GM23338 (cell line): Measurements from ENCODE around the gene PLA2G10. TPM values are rescaled to one million over a fixed set of nuclear protein-coding genes. Genes with fewer than 3 reads are reported as not detected.
"Not testable (repeated sequence)": the region's sequence is repeated elsewhere in the genome, so short reads cannot be mapped to it uniquely, and the experiment has no call there.

ENCODE experiments used
- ATAC-seq: fragments of 200-7000 bp; cut with Tn5 transposase; 3 replicates; pipeline ENCODE4 v1.9.1; 2020
- DNase-seq: peaks from one replicate; pipeline ENCODE4 v3.0.0-alpha.2; 2015; ENCODE audit warnings: low spot score
- H2AFZ ChIP-seq: fragments of 200-600 bp; sonication (generic); 2 replicates; pipeline ENCODE4 v1.8.0; 2016; ENCODE audit warnings: antibody characterized with exemption, mild to moderate bottlenecking, moderate library complexity
- H3F3A ChIP-seq: fragments of 200-600 bp; sonication (generic); replicated peaks from 2 replicates; pipeline ENCODE4 v1.8.0; 2017; ENCODE audit warnings: antibody characterized with exemption, mixed run types, low read depth
- H3K27ac ChIP-seq: fragments of 200-600 bp; sonication (generic); 2 replicates; pipeline ENCODE4 v1.6.1; 2016; ENCODE audit warnings: low read depth
- H3K27me3 ChIP-seq: fragments of 200-600 bp; sonication (generic); 2 replicates; pipeline ENCODE4 v1.8.0; 2016; ENCODE audit warnings: mild to moderate bottlenecking, mixed run types, moderate library complexity; ENCODE audit not compliant: insufficient read depth
- H3K36me3 ChIP-seq: fragments of 200-600 bp; sonication (generic); 2 replicates; pipeline ENCODE4 v1.8.0; 2016; ENCODE audit warnings: mild to moderate bottlenecking; ENCODE audit not compliant: insufficient read depth
- H3K4me1 ChIP-seq: fragments of 200-600 bp; sonication (generic); 2 replicates; pipeline ENCODE4 v1.8.0; 2016; ENCODE audit warnings: mild to moderate bottlenecking, moderate library complexity; ENCODE audit not compliant: insufficient read depth
- H3K4me2 ChIP-seq: fragments of 200-600 bp; sonication (generic); 2 replicates; pipeline ENCODE4 v1.7.1; 2017; ENCODE audit warnings: mixed run types
- H3K4me3 ChIP-seq: fragments of 200-600 bp; sonication (generic); 2 replicates; pipeline ENCODE4 v1.6.1; 2016; ENCODE audit warnings: mixed run types
- H3K79me2 ChIP-seq: fragments of 200-600 bp; sonication (generic); replicated peaks from 2 replicates; pipeline ENCODE4 v1.8.0; 2017; ENCODE audit warnings: mild to moderate bottlenecking; ENCODE audit not compliant: insufficient read depth
- H3K9me2 ChIP-seq: fragments of 200-600 bp; sonication (generic); 2 replicates; pipeline ENCODE4 v1.8.0; 2017; ENCODE audit not compliant: insufficient read depth
- H4K20me1 ChIP-seq: fragments of 200-600 bp; sonication (generic); replicated peaks from 2 replicates; pipeline ENCODE4 v1.8.0; 2017; ENCODE audit warnings: mild to moderate bottlenecking; ENCODE audit not compliant: insufficient read depth
- H3K27ac Mint-ChIP-seq: 2 replicates; pipeline ENCODE4 v1.8.0; 2020; ENCODE audit warnings: inconsistent platforms, mild to moderate bottlenecking, moderate library complexity, mixed read lengths
- H3K27me3 Mint-ChIP-seq: 3 replicates; pipeline ENCODE4 v1.8.0; 2022; ENCODE audit warnings: low read depth, mild to moderate bottlenecking, moderate library complexity, mixed read lengths, inconsistent platforms; ENCODE audit not compliant: insufficient read depth, poor library complexity
- H3K36me3 Mint-ChIP-seq: 3 replicates; pipeline ENCODE4 v1.8.0; 2021; ENCODE audit warnings: low read depth, mild to moderate bottlenecking, inconsistent platforms, moderate library complexity, mixed read lengths
- H3K4me1 Mint-ChIP-seq: 3 replicates; pipeline ENCODE4 v1.8.0; 2020; ENCODE audit warnings: mild to moderate bottlenecking, inconsistent platforms, mixed read lengths
- H3K4me3 Mint-ChIP-seq: 3 replicates; pipeline ENCODE4 v1.8.0; 2021; ENCODE audit warnings: moderate library complexity, mild to moderate bottlenecking, inconsistent platforms, mixed read lengths
- H3K9me3 Mint-ChIP-seq: 3 replicates; pipeline ENCODE4 v1.8.0; 2020; ENCODE audit warnings: moderate library complexity, mild to moderate bottlenecking, inconsistent platforms, mixed read lengths
- long read RNA-seq: library from polyadenylated mRNA; unstranded; transcript quantifications from one replicate; pipeline ENCODE4 v2.0.0, GENCODE V29; 2020; ENCODE audit not compliant: unreplicated experiment
- polyA plus RNA-seq: library from polyadenylated mRNA; unstranded; fragments of >200 nt; fragmentation: Nextera tagmentation; extraction: Ambion mirVana; gene quantifications from 2 replicates; pipeline ENCODE4 v1.2.1, GENCODE V29; 2016
- total RNA-seq: library from RNA; depleted of rRNA; stranded (reverse); fragments of >200 nt; shearing (Covaris generic); gene quantifications from 2 replicates; pipeline ENCODE4 v1.2.3, GENCODE V29; 2014; rRNA removed

PLA2G10 gene, protein sequence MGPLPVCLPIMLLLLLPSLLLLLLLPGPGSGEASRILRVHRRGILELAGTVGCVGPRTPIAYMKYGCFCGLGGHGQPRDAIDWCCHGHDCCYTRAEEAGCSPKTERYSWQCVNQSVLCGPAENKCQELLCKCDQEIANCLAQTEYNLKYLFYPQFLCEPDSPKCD
- total RNA-seq, result 0.19 and 0.94 TPM in 2 replicates
- 1.2 and 2.2 TPM in 2 replicates for polyA plus RNA-seq
- long read RNA-seq, partial matches to known transcripts, result 0 of 1 reads
- long read RNA-seq, other reads (novel, unspliced or antisense), result 0 of 1 reads

DNA sequence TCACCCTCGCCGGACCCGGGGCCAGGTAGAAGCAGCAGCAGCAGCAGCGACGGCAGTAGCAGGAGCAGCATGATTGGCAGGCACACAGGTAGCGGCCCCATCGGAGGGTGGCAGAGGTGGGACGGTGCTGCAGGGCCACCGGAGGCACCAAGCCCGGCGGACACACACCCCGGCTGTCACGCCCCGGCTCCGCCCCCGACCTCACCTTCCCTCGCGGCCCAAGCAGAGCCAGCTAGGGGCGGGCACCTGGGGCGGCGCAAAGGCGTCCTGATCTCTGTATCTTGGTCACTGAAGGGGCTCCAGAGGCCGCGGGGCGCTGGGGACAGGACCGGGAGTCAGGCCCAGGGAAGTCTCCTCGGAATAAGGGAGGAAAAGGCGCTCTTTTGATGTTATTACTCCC, at the start of gene PLA2G10:
Gene PLA2G10, minus strand, starts transcription at position 180 of the 400 bp plus-strand sequence. Its CDS starts 79 bp downstream, at position 101.
- not testable (repeated sequence) for H3F3A ChIP-seq, H3K27me3 ChIP-seq, H3K9me2 ChIP-seq, H3K4me3 Mint-ChIP-seq, H3K4me1 ChIP-seq, H4K20me1 ChIP-seq, H2AFZ ChIP-seq, H3K4me1 Mint-ChIP-seq, H3K4me2 ChIP-seq, H3K36me3 Mint-ChIP-seq, H3K27me3 Mint-ChIP-seq, H3K9me3 Mint-ChIP-seq, H3K27ac Mint-ChIP-seq, H3K36me3 ChIP-seq, H3K4me3 ChIP-seq, H3K79me2 ChIP-seq, H3K27ac ChIP-seq, DNase-seq
- ATAC-seq, result peak; percentile 97

DNA sequence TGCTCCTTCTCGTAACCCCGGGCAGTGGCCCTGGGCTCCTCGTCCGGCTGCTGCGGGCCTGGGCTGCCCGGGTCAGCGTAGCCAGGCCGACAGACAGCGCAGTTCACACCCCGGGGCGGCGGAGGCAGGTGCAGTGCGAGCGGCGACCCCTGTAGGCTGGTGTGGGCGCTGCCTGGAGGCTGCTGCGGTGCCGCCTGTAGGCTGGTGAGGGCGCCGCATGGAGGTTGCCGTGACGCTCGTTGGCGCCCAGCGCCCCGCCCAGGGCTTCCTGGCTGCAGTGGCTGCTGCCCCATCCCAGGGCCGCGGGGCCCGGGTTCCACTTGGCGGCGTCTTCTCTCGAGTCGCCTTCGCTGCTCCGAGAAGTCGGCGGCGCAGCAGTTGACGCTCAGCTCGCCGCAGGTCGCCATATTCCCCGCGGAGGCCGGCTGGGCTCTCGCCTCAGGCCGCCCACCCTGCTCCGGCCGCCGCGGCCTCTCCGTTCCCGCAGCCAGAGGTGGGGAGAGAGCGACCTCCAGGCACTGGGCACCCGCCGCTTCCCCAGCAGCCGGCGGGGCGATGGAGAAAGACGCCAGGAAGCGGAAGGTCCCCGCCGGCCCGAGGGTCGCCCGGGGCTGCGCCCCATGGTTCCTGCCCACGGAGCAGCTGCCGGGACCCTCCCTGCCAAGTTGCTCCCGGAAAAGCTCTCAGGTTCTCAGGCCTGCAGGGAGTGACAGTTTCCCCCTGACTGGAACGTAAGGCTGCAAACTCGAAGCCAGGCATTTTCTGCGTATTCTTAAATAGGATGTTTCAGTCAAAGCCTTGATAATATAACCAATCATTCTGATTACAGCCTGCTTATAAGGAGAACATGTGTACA, 48.4 kb upstream of the PLA2G10 start, which contains the start of gene NPIPA2:
Gene NPIPA2, plus strand, starts transcription at position 261 of the 856 bp plus-strand sequence. CDS start 5,533 bp downstream, outside the sequence.
- H4K20me1 ChIP-seq, H3K27me3 ChIP-seq, H3K36me3 ChIP-seq, H3K4me2 ChIP-seq, H3K9me3 Mint-ChIP-seq, H3K36me3 Mint-ChIP-seq, H3K79me2 ChIP-seq, DNase-seq, H3K27me3 Mint-ChIP-seq, H3K4me3 Mint-ChIP-seq, H3K4me1 Mint-ChIP-seq, H3K4me1 ChIP-seq, H3K27ac ChIP-seq, H3F3A ChIP-seq, H3K9me2 ChIP-seq, H2AFZ ChIP-seq, H3K27ac Mint-ChIP-seq, H3K4me3 ChIP-seq: not testable (repeated sequence)
- ATAC-seq, result peak; percentile 99

DNA sequence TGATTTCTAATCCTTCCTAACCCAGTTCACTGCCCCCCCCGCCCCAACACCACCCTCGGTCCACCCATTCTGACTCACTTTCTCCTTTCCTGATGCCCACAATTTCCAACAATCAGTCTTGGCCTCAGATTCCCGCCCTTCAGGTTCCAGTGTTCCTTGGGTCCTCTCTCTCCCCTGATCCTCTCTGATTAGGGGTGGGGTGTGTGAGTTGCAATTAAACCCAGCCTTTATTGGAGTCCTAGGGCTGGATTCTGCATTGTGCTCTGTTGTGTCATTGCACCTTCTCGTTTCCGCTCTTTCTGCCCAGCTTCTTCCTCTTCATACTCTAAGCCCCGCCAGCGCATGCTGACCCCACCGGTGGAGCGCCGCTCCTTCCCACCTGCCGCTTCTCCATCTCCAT, 47.7 kb upstream of the PLA2G10 start:
- H3K4me1 Mint-ChIP-seq, H3K9me2 ChIP-seq, H3F3A ChIP-seq, H3K9me3 Mint-ChIP-seq, H3K27ac ChIP-seq, H3K27me3 Mint-ChIP-seq, H4K20me1 ChIP-seq, H3K4me3 Mint-ChIP-seq, H3K4me1 ChIP-seq, H3K4me2 ChIP-seq, H3K4me3 ChIP-seq, H3K27ac Mint-ChIP-seq, DNase-seq, H3K79me2 ChIP-seq, H3K27me3 ChIP-seq, H3K36me3 ChIP-seq, H2AFZ ChIP-seq, H3K36me3 Mint-ChIP-seq: not testable (repeated sequence)
- peak; percentile 13; the same call in 1 of the 3 replicates for ATAC-seq

DNA sequence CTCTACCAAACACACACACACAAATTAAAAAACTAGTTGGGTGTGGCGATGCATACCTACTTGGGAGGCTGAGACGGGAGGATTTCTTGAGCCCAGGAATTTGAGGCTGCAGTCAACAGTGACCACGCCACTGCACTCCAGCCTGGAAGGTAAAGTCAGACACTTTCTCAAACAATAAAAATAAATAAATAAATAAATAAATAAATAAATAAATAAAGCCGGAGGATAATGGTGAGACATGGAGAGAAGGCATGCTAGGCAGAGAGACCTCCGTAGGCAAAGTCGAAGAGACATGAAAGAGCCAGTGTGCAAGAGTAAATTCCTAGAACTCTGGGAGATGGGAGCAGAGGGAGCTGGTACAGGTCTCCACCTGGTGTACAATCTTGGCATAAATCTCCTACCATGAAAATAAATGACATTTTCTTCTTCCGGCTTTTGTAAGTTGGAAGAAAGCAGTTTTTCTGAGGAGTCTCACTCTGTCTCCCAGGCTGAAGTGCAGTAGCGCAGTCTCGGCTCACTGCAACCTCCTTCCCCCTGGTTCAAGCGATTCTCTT, 46.8 kb upstream of the PLA2G10 start:
- not testable (repeated sequence) for H3K79me2 ChIP-seq, H3K27ac ChIP-seq, H3K9me2 ChIP-seq, H3K4me3 Mint-ChIP-seq, H3K27ac Mint-ChIP-seq, H3K36me3 Mint-ChIP-seq, H3K36me3 ChIP-seq, H3F3A ChIP-seq, H3K27me3 Mint-ChIP-seq, ATAC-seq, DNase-seq, H3K4me1 ChIP-seq, H3K27me3 ChIP-seq, H3K4me1 Mint-ChIP-seq, H4K20me1 ChIP-seq, H3K9me3 Mint-ChIP-seq, H3K4me2 ChIP-seq, H3K4me3 ChIP-seq, H2AFZ ChIP-seq

DNA sequence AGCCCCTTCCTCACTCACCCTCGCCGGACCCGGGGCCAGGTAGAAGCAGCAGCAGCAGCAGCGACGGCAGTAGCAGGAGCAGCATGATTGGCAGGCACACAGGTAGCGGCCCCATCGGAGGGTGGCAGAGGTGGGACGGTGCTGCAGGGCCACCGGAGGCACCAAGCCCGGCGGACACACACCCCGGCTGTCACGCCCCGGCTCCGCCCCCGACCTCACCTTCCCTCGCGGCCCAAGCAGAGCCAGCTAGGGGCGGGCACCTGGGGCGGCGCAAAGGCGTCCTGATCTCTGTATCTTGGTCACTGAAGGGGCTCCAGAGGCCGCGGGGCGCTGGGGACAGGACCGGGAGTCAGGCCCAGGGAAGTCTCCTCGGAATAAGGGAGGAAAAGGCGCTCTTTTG, 39.1 kb upstream of the PLA2G10 start:
- not testable (repeated sequence) for H4K20me1 ChIP-seq, H3K9me2 ChIP-seq, H3K79me2 ChIP-seq, H3K4me3 Mint-ChIP-seq, H3K9me3 Mint-ChIP-seq, H3K36me3 Mint-ChIP-seq, H3K36me3 ChIP-seq, H3F3A ChIP-seq, H3K4me2 ChIP-seq, H3K4me3 ChIP-seq, H3K4me1 ChIP-seq, H3K27me3 Mint-ChIP-seq, H2AFZ ChIP-seq, H3K27ac Mint-ChIP-seq, H3K27ac ChIP-seq, DNase-seq, H3K4me1 Mint-ChIP-seq, H3K27me3 ChIP-seq
- peak; percentile 95 for ATAC-seq

DNA sequence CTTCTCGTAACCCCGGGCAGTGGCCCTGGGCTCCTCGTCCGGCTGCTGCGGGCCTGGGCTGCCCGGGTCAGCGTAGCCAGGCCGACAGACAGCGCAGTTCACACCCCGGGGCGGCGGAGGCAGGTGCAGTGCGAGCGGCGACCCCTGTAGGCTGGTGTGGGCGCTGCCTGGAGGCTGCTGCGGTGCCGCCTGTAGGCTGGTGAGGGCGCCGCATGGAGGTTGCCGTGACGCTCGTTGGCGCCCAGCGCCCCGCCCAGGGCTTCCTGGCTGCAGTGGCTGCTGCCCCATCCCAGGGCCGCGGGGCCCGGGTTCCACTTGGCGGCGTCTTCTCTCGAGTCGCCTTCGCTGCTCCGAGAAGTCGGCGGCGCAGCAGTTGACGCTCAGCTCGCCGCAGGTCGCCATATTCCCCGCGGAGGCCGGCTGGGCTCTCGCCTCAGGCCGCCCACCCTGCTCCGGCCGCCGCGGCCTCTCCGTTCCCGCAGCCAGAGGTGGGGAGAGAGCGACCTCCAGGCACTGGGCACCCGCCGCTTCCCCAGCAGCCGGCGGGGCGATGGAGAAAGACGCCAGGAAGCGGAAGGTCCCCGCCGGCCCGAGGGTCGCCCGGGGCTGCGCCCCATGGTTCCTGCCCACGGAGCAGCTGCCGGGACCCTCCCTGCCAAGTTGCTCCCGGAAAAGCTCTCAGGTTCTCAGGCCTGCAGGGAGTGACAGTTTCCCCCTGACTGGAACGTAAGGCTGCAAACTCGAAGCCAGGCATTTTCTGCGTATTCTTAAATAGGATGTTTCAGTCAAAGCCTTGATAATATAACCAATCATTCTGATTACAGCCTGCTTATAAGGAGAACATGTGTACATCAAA, 9.3 kb upstream of the PLA2G10 start, which contains the start of gene NPIPA3:
Gene NPIPA3, plus strand, starts transcription at position 256 of the 856 bp plus-strand sequence. CDS start 5,533 bp downstream, outside the sequence.
- not testable (repeated sequence) for H3K4me1 Mint-ChIP-seq, H3K36me3 Mint-ChIP-seq, H3K4me1 ChIP-seq, H3F3A ChIP-seq, H3K9me3 Mint-ChIP-seq, H3K4me3 ChIP-seq, H3K9me2 ChIP-seq, H3K4me3 Mint-ChIP-seq, H3K27me3 ChIP-seq, H3K27me3 Mint-ChIP-seq, DNase-seq, H2AFZ ChIP-seq, H4K20me1 ChIP-seq, H3K27ac Mint-ChIP-seq, H3K79me2 ChIP-seq, H3K36me3 ChIP-seq, H3K27ac ChIP-seq, H3K4me2 ChIP-seq
- peak; percentile 99 for ATAC-seq
